HG02571 (cell line): ENCODE results near the gene CNNM4.

ENCODE experiments used
- ATAC-seq: cut with Tn5 transposase; IDR thresholded peaks from one replicate; pipeline ENCODE4 v1.9.1; 2021; ENCODE audit warnings: mild to moderate bottlenecking, moderate library complexity; ENCODE audit not compliant: unreplicated experiment

CNNM4 gene

GRCh38 chr2:96760036-96760985 lies at the start of gene CNNM4:
Gene CNNM4 (plus strand): TSS chr2:96760902. CDS start chr2:96761000, 98 bp downstream.
- peak; percentile 74 for ATAC-seq

GRCh38 chr2:96710985-96711384 lies 49.7 kb upstream of the CNNM4 start:
- ATAC-seq = no peak

DNA sequence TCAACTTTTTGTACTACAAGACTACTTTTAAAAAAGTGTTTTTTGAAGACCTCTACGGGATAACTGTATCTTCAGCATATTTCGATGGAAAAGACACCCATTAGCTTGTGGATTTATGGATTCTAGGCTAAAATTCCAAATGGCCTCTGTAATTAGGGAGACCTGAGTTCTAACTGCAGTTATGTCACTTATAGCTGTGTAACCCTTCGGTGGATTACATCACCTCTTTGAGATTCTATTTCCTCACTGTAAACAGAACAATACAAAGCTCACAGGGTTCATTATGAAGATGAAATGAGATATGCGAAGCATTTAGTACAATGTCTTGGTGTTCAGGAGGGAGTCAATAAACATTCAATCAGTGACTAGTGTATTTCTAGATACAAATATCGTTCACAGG lies 45.0 kb upstream of the CNNM4 start:
- no peak for ATAC-seq

GRCh38 chr2:96716388-96716787 lies 44.3 kb upstream of the CNNM4 start:
- no peak for ATAC-seq

GRCh38 chr2:96726131-96726530 lies 34.6 kb upstream of the CNNM4 start:
- no peak for ATAC-seq

GRCh38 chr2:96727431-96727830 lies 33.3 kb upstream of the CNNM4 start:
- ATAC-seq = no peak

GRCh38 chr2:96729748-96730147 lies 31.0 kb upstream of the CNNM4 start:
- ATAC-seq = no peak

GRCh38 chr2:96730212-96730611 lies 30.5 kb upstream of the CNNM4 start:
- no peak for ATAC-seq

GRCh38 chr2:96733931-96734330 lies 26.8 kb upstream of the CNNM4 start:
- ATAC-seq = no peak

DNA sequence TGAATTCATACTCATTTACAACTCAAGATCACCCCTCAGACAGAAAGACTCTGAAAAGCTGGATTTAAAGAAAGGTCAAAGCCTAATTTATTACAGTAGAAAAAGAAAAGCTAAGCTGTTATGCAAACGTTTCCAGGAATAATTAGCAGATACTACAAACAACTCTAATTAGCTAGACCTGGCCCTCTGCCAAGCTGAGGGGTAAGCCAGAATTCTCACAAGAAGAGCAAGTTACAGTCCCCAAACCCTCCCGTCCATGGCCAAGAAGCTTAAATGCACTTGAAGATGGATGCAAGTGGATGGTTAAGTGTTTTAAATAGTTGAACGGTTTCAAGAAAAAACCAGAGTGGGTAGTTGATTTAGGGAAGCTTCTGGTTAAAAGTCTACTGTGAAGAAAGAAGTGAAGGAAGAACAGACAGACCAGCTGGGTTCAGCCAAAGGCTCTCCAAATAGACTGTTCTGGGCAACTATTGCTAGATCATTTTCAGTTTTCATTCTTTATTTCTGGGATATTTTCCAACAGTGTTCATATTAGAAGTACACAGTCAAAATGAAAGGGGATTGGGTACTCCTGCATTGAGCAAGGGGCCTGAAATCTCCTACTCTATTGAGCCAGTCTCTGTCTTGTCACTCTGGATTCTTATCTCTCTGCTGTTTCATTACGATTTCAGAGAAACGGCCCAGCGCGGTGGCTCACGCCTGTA lies 25.7 kb upstream of the CNNM4 start:
- ATAC-seq = no peak

- ATAC-seq = no peak
Observed at GRCh38 chr2:96737251-96737650, 23.5 kb upstream of the CNNM4 start.

DNA sequence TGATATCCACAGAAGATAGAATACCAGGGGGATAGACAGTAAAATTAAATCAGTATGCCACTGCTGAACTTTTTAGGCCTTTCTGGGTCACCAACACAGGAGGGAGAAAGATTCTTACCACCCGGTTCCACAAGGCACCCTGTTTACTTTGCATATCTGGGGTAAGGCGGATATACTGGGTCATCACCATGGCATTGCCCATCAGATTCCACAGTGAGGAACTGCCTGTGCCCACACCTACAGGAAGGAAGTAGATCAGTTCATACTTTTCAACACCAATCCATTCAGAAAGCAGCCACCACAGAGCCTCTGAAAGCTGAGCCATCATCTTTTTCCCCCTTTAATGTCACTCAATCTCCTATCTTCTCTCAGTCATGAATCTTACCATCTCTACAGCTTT lies 22.9 kb upstream of the CNNM4 start:
- no peak for ATAC-seq

DNA sequence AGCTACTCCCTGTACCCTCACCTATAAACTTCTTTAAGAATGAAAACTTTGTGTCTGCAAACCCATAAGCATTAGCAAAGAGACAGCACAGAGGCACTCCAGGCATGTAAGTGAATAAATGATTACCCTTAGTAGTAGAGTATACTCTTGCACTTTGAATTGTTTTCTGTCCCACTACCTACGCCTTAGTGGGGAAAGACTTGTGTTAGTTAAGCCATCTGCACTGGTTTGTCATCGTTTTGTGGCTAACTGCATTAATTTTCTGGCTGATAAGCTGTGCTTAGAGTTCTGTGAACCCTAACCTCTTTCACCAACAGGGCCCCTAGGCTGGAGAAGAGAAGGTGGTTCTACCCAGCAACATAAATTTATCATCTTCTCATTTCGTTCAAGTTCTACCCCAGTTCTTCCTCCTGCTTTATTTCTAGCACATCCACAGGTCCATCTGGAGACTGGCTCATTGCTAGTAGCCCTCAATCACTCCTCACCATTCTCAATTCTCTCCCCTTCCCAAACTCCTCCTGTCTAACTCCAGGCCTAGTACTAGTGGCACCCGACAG lies 21.5 kb upstream of the CNNM4 start:
- ATAC-seq = no peak

DNA sequence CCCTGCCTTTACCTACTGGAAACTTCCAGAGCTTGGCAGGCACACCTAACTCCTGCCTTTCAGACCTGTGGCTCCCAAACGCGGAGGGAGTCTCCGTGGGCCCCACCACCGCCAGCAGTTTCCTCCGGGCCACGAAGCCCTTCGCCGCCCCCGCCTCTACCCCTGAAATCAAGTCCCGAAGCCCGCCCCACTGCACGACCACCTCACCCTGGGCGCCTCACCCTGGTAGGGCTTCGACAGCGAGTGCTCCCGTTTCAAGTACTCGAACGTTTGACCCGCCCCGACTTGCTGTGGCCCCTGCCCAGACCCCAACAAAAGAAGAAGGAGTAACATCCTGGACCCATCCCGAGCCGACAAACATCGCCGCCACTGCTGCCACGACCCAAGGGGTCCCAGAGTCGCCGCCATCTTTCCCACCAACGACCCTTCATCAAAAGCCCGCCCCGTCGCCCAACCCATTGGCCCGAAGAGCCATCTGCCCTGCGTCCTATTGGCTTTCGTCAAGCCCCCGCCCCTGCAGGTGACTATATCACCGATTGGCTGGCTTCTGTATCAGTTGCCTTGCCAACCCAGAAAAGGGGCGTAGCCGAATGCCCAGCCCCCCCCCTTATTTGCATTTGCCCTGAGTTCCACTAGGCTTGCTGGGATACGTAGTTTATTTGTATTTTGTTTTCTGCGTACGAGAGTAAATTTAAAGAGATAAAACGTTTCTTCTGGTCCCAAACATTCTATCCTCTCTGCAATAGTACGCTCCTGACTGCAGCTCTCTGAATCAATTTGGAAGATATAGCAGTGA lies 20.9 kb upstream of the CNNM4 start, which contains the start of gene LMAN2L:
LMAN2L (minus strand) TSS at position 432 of the 796 bp plus-strand sequence; CDS start at position 408, 24 bp downstream.
- ATAC-seq = peak; percentile 99

DNA sequence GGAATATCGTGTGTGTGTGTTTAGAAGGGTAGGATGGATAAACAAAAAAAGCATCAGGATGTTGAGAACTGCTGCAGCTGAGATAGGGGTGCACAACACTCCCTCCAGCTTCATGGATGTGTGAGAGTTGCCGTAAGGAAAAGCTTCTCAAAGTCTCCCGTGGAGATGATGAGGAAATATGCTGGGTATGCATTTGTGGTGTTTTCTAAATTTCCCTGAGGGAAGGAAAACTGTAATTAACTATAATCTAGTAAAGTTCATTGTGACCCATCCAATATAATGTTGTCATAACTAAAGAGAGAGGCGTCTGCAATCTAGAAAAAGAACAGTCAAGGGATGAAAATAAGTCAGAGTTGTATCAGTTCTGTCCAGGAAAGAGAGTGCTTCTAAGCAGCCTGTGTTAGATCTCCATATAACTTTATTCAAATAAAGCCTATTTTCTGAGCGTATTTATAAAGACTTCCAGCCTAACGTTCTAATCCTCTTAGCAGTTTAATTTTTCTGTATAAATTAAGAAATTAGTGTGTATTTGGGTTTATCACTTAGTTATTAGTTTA lies 13.6 kb upstream of the CNNM4 start:
- no peak for ATAC-seq

GRCh38 chr2:96751800-96752199 lies 8.9 kb upstream of the CNNM4 start:
- no peak for ATAC-seq

- no peak for ATAC-seq
Observed at GRCh38 chr2:96753661-96754282, 6.9 kb upstream of the CNNM4 start.

GRCh38 chr2:96754317-96754716 lies 6.4 kb upstream of the CNNM4 start:
- no peak for ATAC-seq

- ATAC-seq = no peak
Observed at GRCh38 chr2:96756788-96757476, 3.8 kb upstream of the CNNM4 start.
